CD14-positive monocyte (primary cell): ENCODE measurements around the gene MAP3K9. TPM values are rescaled to one million over a fixed set of nuclear protein-coding genes. Genes with fewer than 3 reads are reported as not detected.

Experiments used
- DNase-seq, 3 donors: peaks; one replicate each; pipeline ENCODE4 v3.0.0-alpha.2; 2011 to 2022
- H2AFZ ChIP-seq: 2 replicates; pipeline ENCODE4 v1.6.0; 2012; ENCODE audit warnings: mild to moderate bottlenecking, low read depth, low read length, inconsistent platforms; ENCODE audit not compliant: insufficient read depth, poor library complexity, severe bottlenecking
- H3K27ac ChIP-seq, 2 donors: 1 replicate in 1 of 2; 2 replicates in 1 of 2; pipeline ENCODE4 v1.5.1; 2012 to 2013; ENCODE audit warnings: low read length in 2 of 2, control low read depth in 1 of 2, inconsistent platforms in 1 of 2, low read depth in 1 of 2, mild to moderate bottlenecking in 1 of 2
- H3K27me3 ChIP-seq, 2 donors: one replicate each; pipeline versions ENCODE4 v1.6.0 to v1.6.1; 2011 to 2013; ENCODE audit warnings: low read length in 2 of 2; ENCODE audit not compliant: control insufficient read depth in 2 of 2, insufficient read depth in 2 of 2
- H3K36me3 ChIP-seq, 2 donors: replicated peaks in 1 of 2; 1 replicate in 1 of 2; 2 replicates in 1 of 2; pipeline versions ENCODE4 v1.5.1 to v1.6.1; 2012 to 2013; ENCODE audit warnings: low read length in 2 of 2, control low read depth in 1 of 2, inconsistent platforms in 1 of 2, mild to moderate bottlenecking in 1 of 2; ENCODE audit not compliant: insufficient read depth in 2 of 2, control insufficient read depth in 1 of 2
- H3K4me1 ChIP-seq, 2 donors: 1 replicate in 1 of 2; 2 replicates in 1 of 2; pipeline versions ENCODE4 v1.5.1 to v1.6.1; 2012 to 2013; ENCODE audit warnings: low read length in 2 of 2, control low read depth in 1 of 2, inconsistent platforms in 1 of 2, mild to moderate bottlenecking in 1 of 2, moderate library complexity in 1 of 2; ENCODE audit not compliant: insufficient read depth in 2 of 2, control insufficient read depth in 1 of 2
- H3K4me2 ChIP-seq: replicated peaks from 2 replicates; pipeline ENCODE3; 2012; ENCODE audit warnings: low read length, moderate library complexity, mild to moderate bottlenecking; ENCODE audit not compliant: poor library complexity, severe bottlenecking; ENCODE audit errors: extremely low read depth
- H3K4me3 ChIP-seq, 3 experiments: fragments of 200-600 bp in 1 of 3; sonication (generic) in 1 of 3; replicated peaks in 1 of 3; 1 replicate in 2 of 3; 2 replicates in 1 of 3; pipeline ENCODE4 v1.5.1; 2011 to 2013; ENCODE audit warnings: low read length in 3 of 3, mild to moderate bottlenecking in 3 of 3, control low read depth in 2 of 3, low read depth in 2 of 3, inconsistent platforms in 1 of 3, moderate library complexity in 1 of 3
- H3K79me2 ChIP-seq: 2 replicates; pipeline ENCODE4 v1.6.0; 2012; ENCODE audit warnings: mild to moderate bottlenecking, control low read depth, inconsistent platforms, low read length, moderate library complexity; ENCODE audit not compliant: insufficient read depth
- H3K9ac ChIP-seq: 2 replicates; pipeline ENCODE4 v1.6.0; 2017; ENCODE audit warnings: low read length, mild to moderate bottlenecking; ENCODE audit not compliant: insufficient read depth, poor library complexity, severe bottlenecking
- H3K9me3 ChIP-seq, 2 donors: replicated peaks in 1 of 2; 1 replicate in 1 of 2; 2 replicates in 1 of 2; pipeline versions ENCODE4 v1.5.1 to v1.6.1; 2012 to 2013; ENCODE audit warnings: low read length in 2 of 2, control low read depth in 1 of 2; ENCODE audit not compliant: control insufficient read depth in 1 of 2, insufficient read depth in 1 of 2
- H4K20me1 ChIP-seq: 2 replicates; pipeline ENCODE4 v1.6.0; 2012; ENCODE audit warnings: mild to moderate bottlenecking, low read length, control low read depth, moderate library complexity; ENCODE audit not compliant: insufficient read depth
- H3K27ac Mint-ChIP-seq, 7 donors: one replicate each; pipeline ENCODE4 v1.8.0; 2020; ENCODE audit warnings: mild to moderate bottlenecking in 7 of 7, mixed read lengths in 7 of 7, moderate library complexity in 6 of 7, inconsistent platforms in 2 of 7
- H3K27me3 Mint-ChIP-seq, 3 donors: one replicate each; pipeline ENCODE4 v1.8.0; 2021 to 2022; ENCODE audit warnings: low read depth in 3 of 3, mild to moderate bottlenecking in 3 of 3, mixed read lengths in 3 of 3, moderate library complexity in 3 of 3, inconsistent platforms in 1 of 3
- H3K36me3 Mint-ChIP-seq, 2 donors: one replicate each; pipeline ENCODE4 v1.8.0; 2020; ENCODE audit warnings: mixed read lengths in 2 of 2, inconsistent platforms in 1 of 2, mild to moderate bottlenecking in 1 of 2
- H3K4me1 Mint-ChIP-seq: one replicate; pipeline ENCODE4 v1.8.0; 2020; ENCODE audit warnings: mild to moderate bottlenecking, mixed read lengths
- H3K4me3 Mint-ChIP-seq, 2 donors: one replicate each; pipeline ENCODE4 v1.8.0; 2020; ENCODE audit warnings: mild to moderate bottlenecking in 2 of 2, mixed read lengths in 2 of 2, moderate library complexity in 1 of 2
- H3K9me3 Mint-ChIP-seq, 7 donors: one replicate each; pipeline ENCODE4 v1.8.0; 2020 to 2022; ENCODE audit warnings: mixed read lengths in 7 of 7, mild to moderate bottlenecking in 6 of 7, moderate library complexity in 6 of 7, inconsistent platforms in 2 of 7
- WGBS: methylation state at CpG from one replicate; pipeline ENCODE4 v1.1.5; 2013; ENCODE audit warnings: missing lambda C conversion rate; ENCODE audit not compliant: insufficient coverage; 5-methylcytosine and 5-hydroxymethylcytosine counted together
- intact Hi-C, 2 donors: fragments of 100-400 bp; cut with micrococcal nuclease; formaldehyde crosslinking; loops; one replicate each; pipeline versions ENCODE4 v1.15.0 to v1.15.1; 2023
- polyA plus RNA-seq, 3 donors: library from polyadenylated mRNA; depleted of rRNA in 1 of 3; unstranded in 2 of 3; stranded (reverse) in 1 of 3; fragments of 300-500 nt in 2 of 3; fragments of >200 nt in 1 of 3; fragmentation: Illumina TruSeq in 2 of 3; gene quantifications; 1 replicate in 2 of 3; 2 replicates in 1 of 3; pipeline ENCODE4 v1.2.3, GENCODE V29; 2012 to 2021
- TF ChIP-seq, protein P1 (sequence below): fragments of 200-600 bp; IDR thresholded peaks from one replicate; pipeline ENCODE4 v1.8.0; 2022; ENCODE audit warnings: antibody characterized with exemption, mild to moderate bottlenecking

MAP3K9 gene
- polyA plus RNA-seq, 3 donors, result 0.01 TPM; not detected in 2

DNA sequence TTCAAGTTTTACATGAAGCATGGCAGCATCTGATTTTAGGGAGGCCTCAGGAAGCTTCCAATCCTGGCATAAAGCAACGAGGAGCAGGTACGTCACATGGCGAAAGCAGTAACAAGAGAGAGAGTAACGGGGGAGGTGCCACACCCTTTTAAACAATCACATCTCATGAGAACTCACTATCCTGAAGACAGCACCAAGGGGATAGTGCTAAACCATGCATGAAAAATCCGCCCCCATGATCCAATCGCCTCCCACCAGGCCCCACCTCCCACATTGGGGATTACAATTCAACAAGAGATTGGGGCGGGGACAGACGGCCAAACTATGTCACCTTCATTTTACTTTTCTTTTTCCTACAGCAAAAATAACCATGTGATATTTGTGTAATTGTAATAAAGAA is 7.2 kb upstream of the MAP3K9 start:
- H3K4me3 Mint-ChIP-seq, result no peak overlapping the region
- no peak overlapping the region for H3K4me3 ChIP-seq
- H3K27ac ChIP-seq, result no peak overlapping the region
- TF ChIP-seq, protein P1, sequence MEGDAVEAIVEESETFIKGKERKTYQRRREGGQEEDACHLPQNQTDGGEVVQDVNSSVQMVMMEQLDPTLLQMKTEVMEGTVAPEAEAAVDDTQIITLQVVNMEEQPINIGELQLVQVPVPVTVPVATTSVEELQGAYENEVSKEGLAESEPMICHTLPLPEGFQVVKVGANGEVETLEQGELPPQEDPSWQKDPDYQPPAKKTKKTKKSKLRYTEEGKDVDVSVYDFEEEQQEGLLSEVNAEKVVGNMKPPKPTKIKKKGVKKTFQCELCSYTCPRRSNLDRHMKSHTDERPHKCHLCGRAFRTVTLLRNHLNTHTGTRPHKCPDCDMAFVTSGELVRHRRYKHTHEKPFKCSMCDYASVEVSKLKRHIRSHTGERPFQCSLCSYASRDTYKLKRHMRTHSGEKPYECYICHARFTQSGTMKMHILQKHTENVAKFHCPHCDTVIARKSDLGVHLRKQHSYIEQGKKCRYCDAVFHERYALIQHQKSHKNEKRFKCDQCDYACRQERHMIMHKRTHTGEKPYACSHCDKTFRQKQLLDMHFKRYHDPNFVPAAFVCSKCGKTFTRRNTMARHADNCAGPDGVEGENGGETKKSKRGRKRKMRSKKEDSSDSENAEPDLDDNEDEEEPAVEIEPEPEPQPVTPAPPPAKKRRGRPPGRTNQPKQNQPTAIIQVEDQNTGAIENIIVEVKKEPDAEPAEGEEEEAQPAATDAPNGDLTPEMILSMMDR, result no peak
- H3K4me1 Mint-ChIP-seq, result peaks cover 12% of the 10 kb centered on the region
- DNase-seq, result no peak
- no peak overlapping the region for H3K4me2 ChIP-seq
- H3K9ac ChIP-seq, result no peak overlapping the region
- H3K36me3 Mint-ChIP-seq, result no peaks in the 10 kb centered on the region
- peaks cover 1 to 4% of the 10 kb centered on the region in 2 donors for H3K4me1 ChIP-seq
- no peak overlapping the region for H3K27ac Mint-ChIP-seq
- H3K36me3 ChIP-seq, result no peaks in the 10 kb centered on the region
- WGBS, result 89% methylated on average over 3 of the region's 8 CpGs
- intact Hi-C loops, result loop anchor here (5.0 to 10.0 kb wide), 4 partner anchors 156 to 1002 kb away; no protein-coding TSS in a partner anchor
- peaks cover 15 to 36% (median 22%) of the 10 kb centered on the region in 3 donors for H3K27me3 Mint-ChIP-seq
- peaks cover 0 to 5% (median 0%) of the 10 kb centered on the region in 7 donors for H3K9me3 Mint-ChIP-seq
- H2AFZ ChIP-seq, result no peak overlapping the region
- H4K20me1 ChIP-seq, result no peaks in the 10 kb centered on the region
- H3K79me2 ChIP-seq, result no peaks in the 10 kb centered on the region
- peaks cover 0 to 4% of the 10 kb centered on the region in 2 donors for H3K9me3 ChIP-seq
- peaks cover 31 to 43% of the 10 kb centered on the region in 2 donors for H3K27me3 ChIP-seq

DNA sequence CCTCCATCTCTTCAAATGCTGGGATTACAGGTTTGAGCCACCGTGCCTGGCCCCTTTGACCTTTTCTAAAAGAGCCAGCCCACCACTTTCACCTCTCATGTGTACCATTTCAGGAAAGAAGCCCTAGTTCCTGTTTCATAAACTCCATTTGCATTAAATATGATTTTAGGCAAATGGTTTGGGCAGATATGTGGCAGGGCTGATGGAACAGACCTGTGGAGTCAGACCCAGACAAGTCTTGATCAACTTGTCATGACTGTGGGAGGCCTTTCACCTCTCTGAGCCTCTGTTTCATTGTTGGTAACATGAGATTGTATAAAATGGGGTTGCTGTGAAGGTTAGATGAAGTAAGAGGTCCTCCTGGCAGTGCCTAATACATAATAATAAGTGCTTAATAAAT is 5.2 kb upstream of the MAP3K9 start:
- Histone ChIP-seq H3K4me2 (no peak overlapping the region), H3K4me3 (no peak overlapping the region), H3K4me1 (peaks cover 0 to 6% of the 10 kb centered on the region in 2 donors), H2AFZ (no peak overlapping the region), H3K9ac (no peak overlapping the region), H3K79me2 (no peaks in the 10 kb centered on the region), H3K27ac (no peak overlapping the region), H3K9me3 (no peaks in the 10 kb centered on the region), H3K36me3 (no peaks in the 10 kb centered on the region), H3K27me3 (peaks cover 22 to 43% of the 10 kb centered on the region in 2 donors), H4K20me1 (no peaks in the 10 kb centered on the region)
- no peak overlapping the region for H3K4me3 Mint-ChIP-seq
- H3K36me3 Mint-ChIP-seq, result no peaks in the 10 kb centered on the region
- TF ChIP-seq, protein P1, result no peak
- WGBS, result no CpG with 5 or more reads among the region's 1 CpG
- no peak overlapping the region for H3K27ac Mint-ChIP-seq
- H3K4me1 Mint-ChIP-seq, result peaks cover 12% of the 10 kb centered on the region
- peaks cover 5 to 16% (median 12%) of the 10 kb centered on the region in 3 donors for H3K27me3 Mint-ChIP-seq
- peaks cover 0 to 9% (median 0%) of the 10 kb centered on the region in 7 donors for H3K9me3 Mint-ChIP-seq
- intact Hi-C loops, result loop anchor here in 1 of 2 donors (10.0 kb wide), 2 partner anchors 190 to 1000 kb away; no protein-coding TSS in a partner anchor
- DNase-seq, result no peak
